ENCODE measurements around the gene LATS1.

Gene LATS1

GRCh38 chr6:149714442-149714841 is 3.5 kb downstream of the LATS1 start:
- in situ Hi-C loops (cut with HindIII; ENCODE audit: low pct_ligation_motif_present, low sequenced_read_pairs), result no loop called here
- Histone ChIP-seq H3K27ac (no peak overlapping the region), H3K27me3 (replicated peaks) (no peaks in the 10 kb centered on the region), H3K4me3 (ENCODE audit: low read depth, low read length) (no peak overlapping the region), H3K36me3 (replicated peaks) (no peaks in the 10 kb centered on the region)
- TF ChIP-seq, protein P1, sequence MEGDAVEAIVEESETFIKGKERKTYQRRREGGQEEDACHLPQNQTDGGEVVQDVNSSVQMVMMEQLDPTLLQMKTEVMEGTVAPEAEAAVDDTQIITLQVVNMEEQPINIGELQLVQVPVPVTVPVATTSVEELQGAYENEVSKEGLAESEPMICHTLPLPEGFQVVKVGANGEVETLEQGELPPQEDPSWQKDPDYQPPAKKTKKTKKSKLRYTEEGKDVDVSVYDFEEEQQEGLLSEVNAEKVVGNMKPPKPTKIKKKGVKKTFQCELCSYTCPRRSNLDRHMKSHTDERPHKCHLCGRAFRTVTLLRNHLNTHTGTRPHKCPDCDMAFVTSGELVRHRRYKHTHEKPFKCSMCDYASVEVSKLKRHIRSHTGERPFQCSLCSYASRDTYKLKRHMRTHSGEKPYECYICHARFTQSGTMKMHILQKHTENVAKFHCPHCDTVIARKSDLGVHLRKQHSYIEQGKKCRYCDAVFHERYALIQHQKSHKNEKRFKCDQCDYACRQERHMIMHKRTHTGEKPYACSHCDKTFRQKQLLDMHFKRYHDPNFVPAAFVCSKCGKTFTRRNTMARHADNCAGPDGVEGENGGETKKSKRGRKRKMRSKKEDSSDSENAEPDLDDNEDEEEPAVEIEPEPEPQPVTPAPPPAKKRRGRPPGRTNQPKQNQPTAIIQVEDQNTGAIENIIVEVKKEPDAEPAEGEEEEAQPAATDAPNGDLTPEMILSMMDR (IDR thresholded peaks at IDR 0.05; ENCODE audit: low read depth, low read length, missing control alignments), result no peak
- no peak for DNase-seq

GRCh38 chr6:149711711-149712110 is 6.2 kb downstream of the LATS1 start:
- in situ Hi-C loops (cut with HindIII; ENCODE audit: low pct_ligation_motif_present, low sequenced_read_pairs), result no loop called here

DNA sequence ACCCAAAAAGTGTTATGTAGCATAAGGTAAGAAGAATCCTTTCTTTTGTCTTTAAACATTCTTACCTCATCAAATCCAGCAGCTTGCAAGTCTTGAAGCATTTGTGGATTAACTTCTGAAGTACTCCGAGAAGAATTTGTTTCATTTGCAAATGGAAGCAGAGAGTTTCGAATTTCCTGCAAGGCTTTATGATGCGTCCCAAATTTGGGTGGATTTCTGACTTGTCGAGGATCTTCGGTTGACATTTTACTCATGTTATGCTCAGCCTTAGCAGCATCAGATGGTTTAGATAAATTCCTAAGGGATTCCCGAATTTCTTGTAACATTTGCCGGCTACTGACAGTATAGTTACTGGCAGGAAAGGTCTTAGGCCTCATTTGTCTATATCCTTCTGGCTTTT is 16.2 kb downstream of the LATS1 start:
- no peaks in the 10 kb centered on the region for H3K36me3 ChIP-seq (replicated peaks)
- H3K4me3 ChIP-seq (ENCODE audit: low read depth, low read length), result no peak overlapping the region
- no peak for DNase-seq
- no peak overlapping the region for H3K27ac ChIP-seq
- H3K27me3 ChIP-seq (replicated peaks), result no peaks in the 10 kb centered on the region
- in situ Hi-C loops (cut with HindIII; ENCODE audit: low pct_ligation_motif_present, low sequenced_read_pairs), result no loop called here
- TF ChIP-seq, protein P1 (IDR thresholded peaks at IDR 0.05; ENCODE audit: low read depth, low read length, missing control alignments), result no peak

More at GRCh38 chr6:149711711-149712110, 6.2 kb downstream of the LATS1 start:
- no peaks in the 10 kb centered on the region for H3K36me3 ChIP-seq (replicated peaks)
- no peak for DNase-seq
- H3K27me3 ChIP-seq (replicated peaks), result no peaks in the 10 kb centered on the region
- TF ChIP-seq, protein P1 (IDR thresholded peaks at IDR 0.05; ENCODE audit: low read depth, low read length, missing control alignments), result no peak
- no peak overlapping the region for H3K4me3 ChIP-seq (ENCODE audit: low read depth, low read length)
- H3K27ac ChIP-seq, result no peak overlapping the region

DNA sequence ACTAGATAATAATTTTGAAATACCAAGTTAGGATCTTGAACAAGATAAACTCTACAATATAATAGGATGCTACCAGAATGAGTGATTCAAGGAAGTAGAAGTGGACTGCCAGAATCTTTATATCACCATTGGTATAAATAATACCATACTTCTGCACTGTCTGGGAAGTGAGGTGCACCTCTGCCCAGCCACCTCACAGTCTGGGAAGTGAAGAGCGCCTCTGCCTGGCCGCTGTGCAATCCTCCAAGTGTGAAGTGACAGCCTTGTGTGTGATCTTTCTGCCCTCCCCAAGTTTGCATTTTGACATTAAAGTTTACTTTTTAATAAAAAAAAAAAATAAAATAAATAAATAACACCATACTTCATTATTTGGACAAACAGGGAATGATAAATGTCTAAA is 18.8 kb downstream of the LATS1 start:
- H3K27me3 ChIP-seq (replicated peaks), result no peaks in the 10 kb centered on the region
- H3K36me3 ChIP-seq (replicated peaks), result peaks cover 1% of the 10 kb centered on the region
- H3K4me3 ChIP-seq (ENCODE audit: low read depth, low read length), result no peak overlapping the region
- DNase-seq, result no peak
- in situ Hi-C loops (cut with HindIII; ENCODE audit: low pct_ligation_motif_present, low sequenced_read_pairs), result no loop called here
- no peak overlapping the region for H3K27ac ChIP-seq
- TF ChIP-seq, protein P1 (IDR thresholded peaks at IDR 0.05; ENCODE audit: low read depth, low read length, missing control alignments), result peak; percentile 7

DNA sequence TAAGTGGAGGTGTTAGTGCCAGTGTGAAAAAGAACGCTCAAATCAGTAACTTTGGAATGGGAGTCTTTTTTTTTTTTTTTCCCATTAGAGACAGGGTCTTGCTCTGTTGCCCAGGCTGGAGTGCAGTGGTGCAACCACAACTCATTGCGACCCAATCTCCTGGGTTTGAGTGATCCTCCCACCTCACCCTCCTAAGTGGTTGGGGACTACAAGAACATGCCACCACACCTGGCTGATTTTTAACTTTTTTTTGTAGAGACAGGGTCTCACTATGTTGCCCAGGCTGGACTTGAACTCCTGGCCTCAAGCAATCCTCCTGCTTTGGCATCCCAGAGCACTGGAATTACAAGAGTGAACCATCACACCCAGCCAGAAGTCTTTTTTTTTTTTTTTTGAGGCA is 19.7 kb downstream of the LATS1 start:
- no peak overlapping the region for H3K4me3 ChIP-seq (ENCODE audit: low read depth, low read length)
- no peak for DNase-seq
- H3K36me3 ChIP-seq (replicated peaks), result peaks cover 11% of the 10 kb centered on the region
- in situ Hi-C loops (cut with HindIII; ENCODE audit: low pct_ligation_motif_present, low sequenced_read_pairs), result no loop called here
- TF ChIP-seq, protein P1 (IDR thresholded peaks at IDR 0.05; ENCODE audit: low read depth, low read length, missing control alignments), result no peak
- H3K27me3 ChIP-seq (replicated peaks), result no peaks in the 10 kb centered on the region
- H3K27ac ChIP-seq, result no peak overlapping the region

GRCh38 chr6:149696901-149697300 is 21.0 kb downstream of the LATS1 start:
- no peaks in the 10 kb centered on the region for H3K27me3 ChIP-seq (replicated peaks)
- no peak overlapping the region for H3K4me3 ChIP-seq (ENCODE audit: low read depth, low read length)
- in situ Hi-C loops (cut with HindIII; ENCODE audit: low pct_ligation_motif_present, low sequenced_read_pairs), result no loop called here
- H3K27ac ChIP-seq, result no peak overlapping the region
- peak; percentile 12 for DNase-seq
- TF ChIP-seq, protein P1 (IDR thresholded peaks at IDR 0.05; ENCODE audit: low read depth, low read length, missing control alignments), result no peak
- peaks cover 16% of the 10 kb centered on the region for H3K36me3 ChIP-seq (replicated peaks)
